HG03039 (cell line): Measurements from ENCODE around the gene ATP1B3.
"Not testable (repeated sequence)": the region's sequence is repeated elsewhere in the genome, so short reads cannot be mapped to it uniquely, and the experiment has no call there.

Source experiments
- ATAC-seq: cut with Tn5 transposase; IDR thresholded peaks from one replicate; pipeline ENCODE4 v1.9.1; 2021; ENCODE audit warnings: mild to moderate bottlenecking, moderate library complexity; ENCODE audit not compliant: unreplicated experiment

The ATP1B3 gene

DNA sequence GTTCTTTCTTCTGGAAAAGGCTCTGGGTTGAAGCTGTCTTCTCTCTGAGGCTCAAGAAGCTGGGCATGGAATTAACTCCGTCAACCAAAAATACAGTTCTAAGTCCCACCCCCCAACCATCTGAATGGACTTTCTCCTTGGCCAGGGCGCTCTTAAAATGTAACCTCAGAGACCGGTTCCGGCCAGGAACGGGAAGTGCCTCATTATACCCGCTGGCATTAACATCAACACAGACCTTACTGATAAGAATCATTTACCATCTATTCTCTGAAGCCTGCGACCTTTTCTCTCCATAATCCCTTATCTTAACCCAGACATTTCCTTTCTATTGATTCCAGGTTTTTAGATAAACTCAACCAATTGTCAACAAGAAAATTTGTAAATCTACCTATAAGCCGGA lies 64.7 kb downstream of the ATP1B3 start:
- no peak for ATAC-seq

DNA sequence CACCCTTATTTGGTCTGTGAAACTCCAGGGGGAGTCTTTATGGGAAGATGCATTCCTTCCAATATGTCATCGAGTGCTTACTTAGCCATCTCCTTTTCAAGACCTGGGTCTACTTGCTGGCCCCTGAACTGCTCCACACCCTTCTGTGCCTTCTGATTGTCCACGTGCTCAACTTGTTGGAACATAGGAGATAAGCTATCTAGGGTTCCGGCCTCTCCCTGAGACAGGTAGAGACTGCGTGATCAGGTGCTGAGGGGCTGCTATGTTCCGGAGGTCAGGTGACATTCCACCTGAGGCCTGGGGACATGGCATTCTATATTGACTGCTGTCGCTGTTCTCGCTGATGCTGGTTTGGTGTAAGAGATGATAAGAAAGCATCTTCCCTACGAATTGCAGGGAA lies 65.6 kb downstream of the ATP1B3 start:
- no peak for ATAC-seq

DNA sequence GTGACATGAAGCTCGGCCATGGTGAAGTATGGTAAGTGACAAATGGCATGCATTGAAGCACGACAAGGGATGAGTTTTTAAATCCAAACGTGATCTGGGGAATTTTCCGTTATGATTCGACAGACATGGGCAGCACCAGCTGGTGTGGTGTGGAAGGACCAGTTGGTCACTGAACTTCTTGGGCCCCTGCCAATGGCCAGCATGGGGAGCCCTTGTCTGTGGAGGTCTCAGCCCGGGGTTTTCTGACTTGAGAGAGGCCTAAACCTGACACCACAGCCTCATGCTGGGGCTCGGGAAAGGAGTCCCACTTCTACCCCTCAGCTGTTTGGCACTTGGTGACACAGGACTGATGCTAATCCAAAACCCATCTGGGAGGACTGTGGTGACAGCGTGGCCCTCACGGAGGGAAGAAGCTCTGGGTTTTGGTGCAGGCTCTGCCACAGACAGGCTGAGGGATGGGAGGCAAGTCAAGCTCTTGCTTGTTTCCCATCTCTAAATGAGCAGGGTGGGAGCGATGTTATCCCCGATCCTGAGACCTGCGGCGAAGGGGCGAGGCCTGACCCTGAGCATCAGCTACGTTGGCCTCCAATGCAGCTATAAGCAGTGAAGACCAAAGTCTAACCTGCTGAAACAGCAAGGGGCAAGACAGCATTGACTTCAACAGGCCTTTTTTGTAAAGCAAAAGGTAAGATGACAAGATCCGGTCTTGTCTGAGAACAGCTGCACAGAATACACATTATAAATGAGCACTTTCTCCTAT lies 69.5 kb downstream of the ATP1B3 start:
- no peak for ATAC-seq

- no peak for ATAC-seq
Observed at GRCh38 chr3:141949399-141949798, 73.0 kb downstream of the ATP1B3 start.

- no peak for ATAC-seq
Observed at GRCh38 chr3:141949972-141950371, 73.5 kb downstream of the ATP1B3 start.

DNA sequence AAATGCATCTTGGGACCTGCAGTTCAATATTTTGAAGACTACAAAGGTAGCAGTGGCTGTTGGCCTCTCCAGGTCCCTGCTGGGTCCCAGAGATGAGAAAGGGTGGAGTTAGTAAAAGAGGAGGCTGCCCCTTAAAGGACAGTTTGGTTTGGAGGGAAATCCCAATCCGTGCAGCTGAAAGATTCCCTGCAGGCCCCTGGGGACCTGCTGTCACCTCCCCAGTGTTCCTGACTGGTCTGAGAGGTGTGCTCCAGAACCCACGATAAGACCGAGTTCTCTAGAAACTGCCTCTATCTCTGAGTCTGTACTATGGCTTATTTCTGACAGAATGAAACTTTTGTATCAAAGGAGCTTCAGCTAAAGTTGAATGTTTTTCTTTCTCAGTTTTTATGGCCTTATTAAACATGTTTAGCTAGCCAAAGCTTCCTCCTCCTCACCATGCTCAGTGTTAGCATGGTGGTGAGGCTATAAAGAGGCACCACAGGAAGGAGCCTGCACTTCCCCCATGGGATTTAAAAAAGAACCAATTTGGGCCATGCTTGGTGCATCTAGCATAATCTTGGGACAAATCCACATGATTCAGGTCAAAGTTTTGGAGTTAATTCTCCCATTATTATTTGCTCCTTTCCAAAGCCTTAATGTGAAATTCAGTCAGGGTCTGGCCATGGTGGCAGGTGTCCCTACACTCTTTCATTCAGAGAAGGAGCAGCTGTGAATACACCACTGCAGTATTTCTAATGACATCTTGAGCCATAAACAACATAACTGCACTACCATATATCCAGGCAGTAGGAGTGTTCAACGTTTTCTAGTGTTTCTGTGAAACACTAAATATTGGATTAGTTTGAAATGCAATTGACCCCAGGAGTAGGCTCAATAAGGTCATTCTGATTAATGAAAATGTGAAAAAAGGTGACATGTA lies 74.4 kb downstream of the ATP1B3 start:
- ATAC-seq, result no peak

DNA sequence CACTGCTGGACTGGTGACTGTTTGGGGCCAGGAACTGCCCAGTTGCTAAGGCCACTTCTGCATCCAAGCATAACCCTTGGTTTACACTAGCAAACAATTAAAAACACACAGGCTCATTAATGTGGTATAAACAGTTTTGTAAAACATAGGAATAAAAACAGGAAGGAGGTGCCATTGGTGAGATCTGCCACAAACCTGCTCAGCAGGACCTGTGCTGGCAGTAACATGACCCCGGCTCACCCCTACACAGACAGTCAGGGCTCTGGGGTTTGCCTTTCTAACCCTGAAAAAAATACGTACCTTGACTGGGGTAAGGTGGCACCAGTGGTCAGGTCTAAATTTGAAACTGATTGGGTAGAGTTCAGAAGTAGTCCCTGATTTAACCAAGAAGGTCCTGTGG lies 76.2 kb downstream of the ATP1B3 start:
- no peak for ATAC-seq

- ATAC-seq, result no peak
Observed at GRCh38 chr3:141955175-141955574, 78.7 kb downstream of the ATP1B3 start.

GRCh38 chr3:141959589-141960554 lies 83.4 kb downstream of the ATP1B3 start:
- ATAC-seq, result no peak

DNA sequence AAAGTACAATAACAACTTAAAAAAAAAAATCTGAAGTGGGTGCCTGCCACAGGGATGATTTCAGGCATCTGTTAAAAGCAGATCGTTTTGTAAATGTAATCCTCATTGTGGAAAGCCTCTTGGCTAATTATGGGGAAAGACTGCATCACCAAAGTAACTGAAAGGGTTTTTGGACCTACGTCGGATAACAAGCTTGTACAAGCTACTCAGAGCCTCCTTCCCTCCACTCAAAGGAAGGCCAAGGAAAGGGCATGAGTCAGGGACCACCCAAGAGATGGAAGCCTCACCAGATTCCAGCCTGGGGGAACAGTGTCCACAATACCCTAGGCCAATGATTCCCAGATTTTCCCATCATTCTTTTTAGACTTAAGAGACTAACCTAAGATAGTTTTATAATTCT lies 84.3 kb downstream of the ATP1B3 start:
- ATAC-seq, result no peak

GRCh38 chr3:141963301-141963700 lies 86.9 kb downstream of the ATP1B3 start:
- ATAC-seq, result no peak

DNA sequence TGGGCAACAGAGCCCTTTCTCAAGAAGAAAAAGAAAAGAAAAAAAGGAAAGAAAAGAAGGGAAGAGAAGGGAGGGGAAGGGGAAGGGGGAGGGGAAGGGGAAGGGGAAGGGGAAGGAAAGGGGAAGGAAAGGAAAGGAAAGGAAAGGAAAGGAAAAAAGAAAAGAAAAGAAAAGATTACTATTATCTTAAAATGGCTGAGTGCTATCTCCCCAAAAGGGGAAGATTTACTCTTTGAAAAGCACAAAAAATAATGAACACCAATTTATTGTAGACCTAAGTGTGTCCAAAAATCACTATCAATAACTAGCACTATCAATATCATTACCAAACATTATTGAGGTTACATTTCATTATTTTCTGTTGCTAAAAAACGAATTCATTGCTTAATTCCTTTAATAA lies 89.0 kb downstream of the ATP1B3 start:
- ATAC-seq, result no peak

GRCh38 chr3:141969711-141970110 lies 93.3 kb downstream of the ATP1B3 start:
- no peak for ATAC-seq

DNA sequence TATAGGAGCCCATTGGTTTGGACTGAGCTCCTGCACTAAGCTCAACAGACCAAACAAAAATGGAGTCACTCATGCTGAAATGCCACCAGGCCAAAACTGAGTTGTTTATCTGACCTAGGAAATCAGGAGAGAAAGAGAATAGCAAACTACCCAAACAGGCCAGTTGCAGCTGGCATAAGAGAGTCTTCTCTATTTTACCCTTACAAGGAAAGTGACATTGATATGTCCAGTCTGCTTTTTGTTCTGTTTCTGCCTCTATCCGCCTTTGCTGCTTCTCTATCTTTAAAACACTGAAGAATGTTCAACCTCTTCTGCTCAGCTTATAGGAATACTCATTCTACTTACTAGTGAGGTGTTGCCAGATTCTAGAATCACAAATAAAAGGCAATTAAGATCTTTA lies 95.1 kb downstream of the ATP1B3 start:
- no peak for ATAC-seq

GRCh38 chr3:141972399-141972798 lies 96.0 kb downstream of the ATP1B3 start:
- ATAC-seq, result no peak

GRCh38 chr3:141974777-141975176 lies 98.3 kb downstream of the ATP1B3 start:
- not testable (repeated sequence) for ATAC-seq
